Endothelial cell of hepatic sinusoid (primary cell): ENCODE measurements around the gene TLR5.

Source experiments
- in situ Hi-C: cut with HindIII; loops from 2 replicates; pipeline ENCODE4 v1.10.0; 2017; ENCODE audit warnings: low sequenced_read_pairs

The TLR5 gene

DNA sequence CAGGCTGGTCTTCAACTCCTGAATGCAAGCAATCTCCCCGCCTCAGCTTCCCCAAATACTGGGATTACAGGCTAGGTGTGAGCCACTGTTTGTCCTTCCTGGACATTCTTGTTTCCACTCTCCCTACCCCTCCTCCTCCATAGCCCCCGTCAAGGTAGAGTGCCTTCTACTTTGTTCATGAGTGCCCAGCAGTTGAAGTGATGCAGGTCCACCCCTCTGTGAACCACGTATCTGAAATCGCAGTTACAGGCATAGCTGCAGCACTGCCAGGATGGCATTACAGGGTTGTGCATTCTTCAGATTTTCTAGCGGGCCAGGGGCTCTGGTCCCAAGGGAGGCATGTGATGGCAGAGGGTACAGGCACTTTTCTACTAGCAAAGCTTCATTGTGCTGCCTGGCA lies 7.4 kb upstream of the TLR5 start:
- in situ Hi-C loops, result no loop called here

DNA sequence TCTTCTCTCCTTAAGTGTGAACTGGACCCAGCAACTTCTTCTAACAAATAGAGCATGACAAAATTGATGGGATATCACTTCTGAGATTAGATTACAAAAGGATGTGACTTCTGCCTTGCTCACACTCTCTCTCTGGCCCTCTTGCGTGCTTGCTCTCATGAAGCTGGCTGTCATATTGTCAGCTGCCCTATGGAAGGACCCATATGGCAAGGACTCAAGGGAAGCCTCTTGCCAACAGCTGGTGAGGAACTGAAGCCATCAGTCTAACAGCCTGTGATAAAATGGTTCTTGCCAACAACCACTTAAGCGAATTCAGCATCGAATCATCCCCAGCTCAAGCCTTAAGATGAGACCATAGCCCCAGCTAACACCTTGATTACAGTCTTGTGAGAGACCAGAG lies 4.8 kb upstream of the TLR5 start:
- in situ Hi-C loops, result no loop called here

DNA sequence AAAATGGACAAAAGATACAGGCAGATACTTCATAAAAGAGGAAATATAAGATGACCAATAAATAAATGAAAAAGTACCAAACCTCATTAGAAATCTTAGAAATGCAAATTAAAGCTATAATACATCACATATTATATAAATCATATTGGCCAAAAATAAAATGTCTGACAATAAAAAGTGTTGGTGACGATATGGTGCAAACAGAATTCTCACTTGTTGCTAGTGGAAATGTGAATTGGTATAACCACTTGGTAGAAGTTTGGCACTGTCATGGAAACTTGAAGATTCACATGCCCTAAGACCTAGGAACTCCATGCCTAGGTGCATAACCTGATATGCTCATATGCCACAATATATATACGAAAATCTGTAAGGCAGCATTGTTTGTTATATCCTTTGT lies 4.4 kb upstream of the TLR5 start:
- in situ Hi-C loops, result no loop called here

DNA sequence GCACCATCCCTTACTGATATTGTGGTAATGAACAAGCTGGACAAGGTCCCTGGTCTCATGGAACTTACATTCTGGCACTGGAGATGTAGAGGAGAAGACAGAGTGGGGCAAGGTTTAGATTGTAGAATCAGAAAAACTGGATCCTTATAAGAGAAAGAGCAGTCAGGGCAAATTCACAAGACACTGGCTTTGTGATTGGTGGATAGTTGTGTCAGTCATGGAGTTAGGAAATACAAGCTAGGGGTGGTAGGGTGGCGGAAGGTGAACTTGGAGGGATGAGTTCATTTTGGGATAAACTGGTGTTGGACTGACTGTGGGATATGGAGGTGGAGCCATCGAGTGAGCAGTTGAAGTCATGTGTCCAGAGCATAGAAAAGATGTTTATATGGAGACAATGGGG lies 3.7 kb upstream of the TLR5 start:
- in situ Hi-C loops, result no loop called here

DNA sequence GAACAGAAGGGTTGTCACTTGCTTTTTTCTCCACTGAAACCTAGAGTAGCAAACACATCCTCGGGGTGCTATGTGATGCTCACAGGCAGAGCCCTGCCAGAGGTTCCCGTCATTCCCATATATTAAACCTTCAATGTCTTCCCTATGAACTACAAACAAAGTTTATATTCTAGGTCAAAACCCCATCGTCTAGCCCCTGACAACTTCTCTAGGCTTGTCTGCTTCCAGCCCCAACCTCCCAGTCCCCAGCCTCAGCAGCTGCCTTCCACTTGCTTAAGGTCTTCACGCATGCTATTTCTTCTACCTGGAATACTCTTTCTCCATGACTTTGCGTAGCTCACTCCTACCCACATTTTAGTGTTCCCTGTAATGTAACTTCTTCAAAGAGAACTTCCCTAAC lies 1.9 kb upstream of the TLR5 start:
- in situ Hi-C loops, result no loop called here

DNA sequence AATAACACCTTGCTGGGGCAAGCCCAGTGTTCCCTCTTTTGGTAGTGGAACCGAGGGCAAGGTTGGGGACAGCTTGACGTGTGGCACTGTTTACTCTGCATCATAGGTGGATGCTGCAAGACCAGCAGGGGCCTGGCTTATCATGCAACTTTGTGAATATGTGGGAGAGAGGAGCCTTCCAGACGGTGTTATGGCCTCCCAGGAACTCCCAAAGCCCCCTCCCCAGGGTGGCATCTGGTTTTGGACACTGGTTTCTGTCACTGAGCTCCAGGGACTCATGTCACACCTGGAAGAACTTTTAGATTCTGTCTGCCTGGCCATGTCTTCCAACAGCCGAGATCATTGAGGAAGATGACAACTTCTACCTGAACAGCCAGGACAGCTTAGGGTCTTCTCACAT lies 1.4 kb upstream of the TLR5 start:
- in situ Hi-C loops, result no loop called here

DNA sequence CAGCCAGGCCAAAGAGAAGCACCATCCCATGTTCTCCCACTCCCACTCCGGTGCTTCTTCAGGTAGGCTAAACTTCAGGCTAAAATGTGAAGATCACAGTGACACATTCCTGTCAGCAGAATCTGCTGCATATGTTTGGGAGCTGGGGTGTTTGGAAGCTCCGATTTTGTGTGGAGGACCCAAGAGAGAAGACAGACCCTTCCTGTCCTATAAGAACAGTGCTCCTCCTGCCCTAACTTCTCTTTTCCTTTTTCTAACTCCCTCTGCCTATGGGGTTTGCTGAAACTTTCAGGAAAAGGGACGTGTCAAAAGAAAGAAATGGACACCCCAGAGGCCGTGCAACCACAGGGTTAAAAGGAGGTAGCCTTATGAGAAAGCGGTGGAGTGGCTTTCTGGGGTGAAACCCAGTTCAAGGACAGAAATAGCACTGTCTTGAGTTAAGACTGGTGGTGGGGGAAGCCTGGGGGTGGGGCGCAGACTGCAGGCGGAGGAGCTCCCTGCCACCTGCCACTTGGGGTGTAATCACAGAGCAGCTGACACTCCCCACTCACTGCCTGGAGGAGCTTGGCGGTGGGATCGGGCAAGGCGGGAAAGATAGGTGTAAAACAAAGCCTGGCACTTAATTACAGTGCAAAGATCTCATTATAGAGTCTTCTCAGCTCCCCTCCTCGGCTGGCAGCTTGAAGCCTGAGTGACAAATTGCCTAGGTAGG lies 645 bp upstream of the TLR5 start:
- in situ Hi-C loops, result no loop called here

DNA sequence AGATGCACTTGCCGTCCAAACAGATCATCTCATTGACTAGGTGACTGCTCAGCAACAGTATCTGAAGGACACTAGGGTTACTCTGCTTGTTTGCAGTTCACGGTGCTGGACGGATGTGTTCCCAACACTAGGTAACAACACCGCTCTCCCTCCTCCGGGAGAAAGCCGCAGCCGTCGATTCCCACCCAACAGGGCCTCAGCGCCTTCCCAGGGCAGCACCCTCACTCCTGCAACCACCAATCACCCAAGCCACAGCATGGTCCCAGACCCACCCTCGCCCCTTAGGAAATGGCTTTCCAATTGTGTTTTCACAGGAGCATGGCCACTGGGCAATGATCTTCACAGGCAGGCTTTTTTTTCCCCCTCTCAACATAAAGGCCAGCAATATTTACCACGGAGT lies 779 bp downstream of the TLR5 start:
- in situ Hi-C loops, result no loop called here

DNA sequence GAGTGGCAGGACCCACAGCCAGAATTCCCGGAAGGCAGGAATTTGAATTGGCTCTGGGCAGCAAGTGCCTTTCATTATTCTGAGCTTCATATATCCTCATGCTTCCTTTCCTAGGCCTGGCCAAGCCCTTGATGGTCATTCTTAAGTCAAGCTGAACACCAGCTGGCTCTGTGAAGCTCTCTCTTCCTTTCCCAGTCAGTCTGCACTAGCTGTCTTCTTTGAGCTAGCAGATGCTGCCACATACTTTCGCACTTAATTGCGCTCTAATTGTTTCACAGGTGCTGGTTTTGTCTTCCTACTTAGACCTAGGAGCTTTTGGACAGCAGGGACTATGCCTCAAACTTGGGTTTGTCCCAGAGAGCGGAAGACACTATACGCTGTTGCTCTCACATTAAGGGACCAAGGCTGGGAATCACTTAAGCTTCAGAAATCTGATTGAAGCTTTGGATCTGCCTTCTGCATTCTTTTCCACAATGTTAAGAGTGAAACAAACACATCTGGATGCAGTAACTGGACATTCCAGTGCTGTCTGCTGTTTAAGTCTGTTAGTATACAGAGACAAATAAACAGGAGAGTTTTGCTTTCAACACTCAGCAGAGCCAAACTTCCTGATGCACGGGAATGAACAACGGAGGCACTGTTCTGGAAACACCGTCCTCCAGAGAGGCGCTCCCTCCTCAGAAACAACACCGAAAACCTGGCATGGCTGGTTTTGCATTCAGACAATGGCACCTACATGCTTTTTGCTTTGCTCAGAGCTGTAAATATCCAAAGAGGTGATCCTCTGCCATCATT lies 2.2 kb downstream of the TLR5 start:
- in situ Hi-C loops, result no loop called here

DNA sequence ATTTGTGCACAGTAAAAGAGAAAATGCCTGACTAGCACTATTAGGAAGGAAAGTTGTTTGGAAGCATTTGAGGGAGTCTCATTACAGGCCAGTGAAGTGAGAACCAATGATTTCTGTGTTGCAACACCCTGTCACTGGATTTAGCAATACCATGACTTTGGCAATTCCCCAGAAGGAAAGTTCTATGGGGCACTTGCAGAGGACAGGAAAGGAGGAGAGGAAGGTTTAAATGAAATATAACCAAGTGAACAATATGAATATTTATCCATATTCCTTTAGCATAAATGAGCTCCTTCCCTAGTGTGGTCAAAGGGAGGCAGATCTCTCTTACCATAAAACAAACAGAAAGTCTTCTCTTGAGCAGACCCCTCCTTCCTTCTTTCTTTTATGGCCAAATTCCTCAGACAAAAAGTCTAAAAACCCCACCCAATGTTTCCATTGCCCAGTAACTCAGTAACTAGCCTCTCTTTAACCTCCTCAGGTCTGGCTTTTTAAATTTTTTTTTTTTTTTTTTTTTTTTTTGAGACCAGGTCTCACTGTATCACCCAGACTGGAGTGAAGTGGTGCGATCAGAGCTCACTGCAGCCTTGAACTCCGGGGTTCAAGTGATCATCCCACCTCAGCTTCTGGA lies 5.5 kb downstream of the TLR5 start:
- in situ Hi-C loops, result no loop called here

DNA sequence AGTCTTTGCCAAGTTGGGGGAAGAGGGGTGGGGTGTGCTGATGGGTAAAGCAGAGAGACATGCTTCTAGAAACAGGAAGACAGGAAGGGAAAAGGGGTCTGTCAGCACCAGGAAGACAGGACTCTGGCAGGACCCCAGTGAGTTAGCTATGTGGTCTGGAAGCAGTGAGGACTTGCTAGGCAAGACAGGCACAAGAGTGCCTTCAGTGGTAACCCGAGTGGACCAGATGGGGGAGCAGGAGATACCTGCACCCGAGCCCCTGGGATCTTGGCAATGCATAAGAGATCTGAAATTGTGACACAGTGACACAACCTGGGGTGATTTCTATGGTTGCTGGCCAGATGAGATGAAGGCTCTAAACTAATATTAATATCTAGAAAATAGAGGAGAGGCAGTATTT lies 7.0 kb downstream of the TLR5 start:
- in situ Hi-C loops, result no loop called here

DNA sequence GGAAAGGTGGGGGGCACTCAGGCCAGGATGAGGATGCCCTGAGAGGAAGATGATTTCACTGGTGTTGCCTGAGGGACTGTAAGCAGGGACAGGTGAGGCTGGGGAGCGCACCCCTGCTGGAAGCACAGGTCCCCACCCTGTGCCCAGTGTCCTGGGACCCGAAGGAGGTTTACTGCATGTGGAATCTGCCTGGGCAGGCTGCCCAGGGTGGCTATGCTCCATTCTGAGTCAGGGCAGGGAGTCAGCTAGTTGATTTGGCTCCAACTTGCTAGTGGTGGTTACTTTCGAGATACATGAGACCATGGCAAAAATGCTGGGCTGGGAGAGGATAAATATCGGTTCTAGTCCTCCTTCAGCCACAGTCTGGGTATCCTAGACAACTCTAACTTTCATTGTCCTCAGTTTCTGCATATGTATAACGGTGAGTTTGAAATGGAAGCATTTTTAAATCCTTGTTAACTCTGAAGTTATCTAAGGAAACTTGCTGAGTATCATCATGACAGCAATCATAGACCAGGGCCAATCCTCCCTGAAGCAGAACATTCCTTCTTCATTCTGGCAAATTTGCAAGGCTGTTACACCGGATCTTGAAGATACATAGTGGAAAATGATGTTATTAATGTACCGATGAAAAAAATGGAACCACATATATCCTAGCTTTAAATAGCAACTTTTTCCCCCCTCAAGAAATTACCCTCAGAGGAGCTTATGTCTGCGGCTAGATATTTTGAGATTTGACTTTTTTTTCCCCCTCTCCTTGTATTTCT lies 7.7 kb downstream of the TLR5 start:
- in situ Hi-C loops, result no loop called here

DNA sequence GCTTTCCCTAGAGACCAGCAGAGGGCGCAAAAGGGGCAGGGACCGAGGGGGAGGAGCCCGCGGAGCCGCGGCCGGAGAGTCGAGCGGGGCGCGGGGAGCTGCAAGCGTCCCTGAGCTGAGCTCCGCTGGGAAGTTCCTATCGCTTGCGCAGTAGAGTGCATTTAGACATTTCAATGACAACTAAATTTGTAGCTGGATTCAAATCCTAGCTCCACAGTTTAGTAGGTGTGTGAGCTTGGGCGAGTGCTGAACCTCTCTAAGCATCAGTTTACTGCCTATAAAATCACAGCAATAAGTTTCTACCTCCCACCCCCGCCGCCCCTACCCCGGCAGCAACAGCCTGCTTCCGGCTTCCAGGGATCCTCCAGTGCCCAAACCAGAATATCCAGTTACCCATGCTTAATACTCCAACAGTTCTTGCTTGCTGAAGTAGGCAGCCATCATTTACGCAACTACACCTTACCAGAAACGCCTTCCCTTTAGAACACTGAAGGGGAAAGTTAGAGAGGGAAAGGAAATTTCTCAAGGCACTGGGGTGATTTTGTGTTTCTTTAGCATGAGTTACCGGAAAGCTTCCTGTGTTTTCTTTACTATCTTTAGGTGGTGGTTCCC lies 9.1 kb downstream of the TLR5 start:
- in situ Hi-C loops, result no loop called here

DNA sequence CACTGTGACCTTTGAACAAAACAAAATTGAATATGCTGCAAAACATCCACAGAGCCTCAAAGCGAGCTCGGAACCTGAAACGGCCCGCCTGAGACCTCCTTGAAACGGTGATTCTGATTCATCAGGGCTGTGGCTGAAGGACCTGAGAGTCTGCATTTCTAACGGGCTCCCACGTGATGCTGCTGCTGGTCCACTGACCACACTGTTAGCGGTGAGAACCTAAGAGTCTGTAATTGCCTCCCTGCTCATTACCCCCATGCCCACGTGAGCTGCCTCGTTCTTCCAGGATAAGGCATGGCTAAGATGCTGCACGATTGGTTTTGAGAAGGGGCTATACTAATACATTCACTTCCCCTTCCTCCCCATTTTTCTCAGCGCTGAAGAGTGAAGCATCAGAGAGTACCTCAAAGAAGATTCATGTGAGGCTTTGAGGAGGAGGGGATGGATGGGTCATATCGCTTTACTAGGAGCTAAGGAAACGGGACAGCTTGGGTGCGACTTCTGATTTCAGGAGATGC lies 9.7 kb downstream of the TLR5 start:
- in situ Hi-C loops, result no loop called here

DNA sequence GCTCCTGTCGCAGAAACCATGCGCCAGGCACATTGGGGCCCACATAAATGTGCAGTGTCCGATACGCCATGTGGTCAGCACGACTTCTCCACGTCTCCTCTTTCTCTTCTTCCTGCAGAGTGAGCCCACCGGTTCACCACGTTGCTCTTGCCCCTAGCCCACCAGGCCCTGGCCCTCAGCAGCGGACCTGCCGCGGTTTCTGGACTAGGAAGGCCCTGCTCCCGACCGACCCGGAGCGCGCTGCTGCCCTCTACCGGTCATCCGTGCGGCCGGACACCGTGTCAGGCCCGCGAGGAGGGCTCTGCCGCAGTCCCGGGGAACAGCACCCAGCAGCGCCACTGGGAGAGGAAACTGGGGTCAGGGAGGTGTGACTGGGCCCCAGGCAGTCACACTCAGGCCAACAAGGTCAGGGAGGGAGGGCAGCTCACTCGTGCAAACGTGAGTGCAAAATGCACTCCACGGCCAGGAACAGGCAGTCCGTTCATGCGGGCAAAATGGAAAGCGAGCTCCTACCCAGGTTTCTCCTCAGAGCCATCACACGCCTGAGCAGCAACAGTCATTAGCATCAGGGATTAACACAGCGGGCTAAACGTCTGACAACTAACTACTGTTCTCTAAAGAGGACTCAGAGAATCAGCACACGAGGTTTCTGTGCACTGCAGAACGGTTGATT lies 13.7 kb downstream of the TLR5 start:
- in situ Hi-C loops, result no loop called here

DNA sequence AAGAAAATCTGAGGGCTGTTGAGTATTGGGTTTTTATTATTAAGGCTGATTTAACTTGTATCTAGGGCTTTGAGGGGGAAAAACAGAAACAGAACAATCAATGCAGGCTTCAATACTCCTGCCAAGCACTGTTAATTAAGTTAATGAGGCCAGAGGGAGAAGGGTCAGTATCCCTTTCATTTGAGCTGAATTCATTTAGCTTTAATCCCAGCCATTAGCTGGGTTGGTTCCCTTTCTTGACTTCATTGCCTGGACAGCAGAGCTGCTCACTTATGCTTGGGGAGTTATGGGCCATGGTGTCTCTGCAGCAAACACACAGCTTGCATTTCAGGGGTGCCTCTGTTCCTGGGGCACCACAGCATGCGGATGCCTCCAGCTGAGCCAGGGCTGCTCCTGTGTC lies 16.3 kb downstream of the TLR5 start:
- in situ Hi-C loops, result no loop called here

DNA sequence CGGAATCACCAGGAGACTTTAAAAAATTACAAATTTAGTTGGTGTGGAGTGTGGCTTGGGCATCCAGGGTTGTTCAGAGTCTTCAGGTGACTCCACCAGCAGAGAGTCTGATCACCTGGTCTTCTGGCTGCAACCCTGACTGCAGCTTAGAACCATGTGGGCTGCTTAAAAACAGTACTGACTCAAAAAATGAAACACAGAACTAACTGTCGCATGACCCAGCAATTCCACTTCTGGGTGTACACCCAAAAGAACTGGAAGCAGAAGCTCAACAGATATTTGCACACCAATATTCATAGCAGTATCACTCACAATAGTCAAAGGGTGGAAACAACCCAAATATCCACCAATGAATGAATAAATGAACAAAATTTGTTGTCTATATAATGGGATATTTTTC lies 17.3 kb downstream of the TLR5 start:
- in situ Hi-C loops, result no loop called here

DNA sequence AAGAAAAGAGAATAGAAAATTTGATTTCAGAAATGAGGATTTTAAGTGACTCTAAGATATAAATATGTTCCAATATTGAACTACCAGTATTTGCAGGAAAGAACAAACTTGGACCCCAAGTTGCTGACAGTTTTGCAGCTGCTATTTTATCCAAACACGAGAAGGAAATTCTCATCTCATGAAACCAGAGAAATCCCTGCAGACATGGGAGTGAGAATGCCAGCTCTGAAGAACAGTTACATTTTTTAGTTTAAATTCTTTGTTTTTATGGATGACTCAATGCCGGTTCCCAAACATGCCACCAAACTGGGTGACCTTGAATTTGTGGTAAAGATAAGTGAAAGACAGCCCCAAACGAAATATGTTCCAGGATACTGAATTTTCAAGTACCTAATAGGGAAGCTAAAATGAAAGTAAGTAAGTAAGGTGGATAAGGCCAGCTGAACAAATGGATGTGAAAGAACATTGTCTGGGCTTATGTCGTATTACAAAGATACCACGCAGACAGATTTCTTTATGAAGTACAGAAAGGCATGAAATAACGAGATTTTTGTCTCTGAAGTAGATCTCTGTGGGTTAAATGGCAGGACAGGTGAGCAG lies 19.9 kb downstream of the TLR5 start:
- in situ Hi-C loops, result no loop called here

DNA sequence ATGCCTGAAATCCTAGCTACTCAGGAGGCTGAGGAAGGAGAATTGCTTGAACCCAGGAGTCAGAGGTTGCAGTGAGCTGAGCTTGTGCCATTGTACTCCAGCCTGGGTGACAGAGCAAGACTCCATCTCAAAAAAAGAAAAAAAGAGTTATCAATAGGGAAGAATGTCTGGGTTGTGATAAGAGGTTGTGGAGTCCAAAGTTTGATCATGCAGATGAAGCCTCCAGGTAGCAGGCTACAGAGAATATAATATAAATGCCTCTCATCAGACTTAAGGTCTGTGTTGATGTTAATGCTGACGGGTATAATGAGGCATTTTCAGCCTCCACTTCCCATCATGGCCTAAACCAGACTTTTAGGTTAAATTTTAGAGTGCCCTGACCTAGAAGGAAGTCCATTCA lies 24.6 kb downstream of the TLR5 start:
- in situ Hi-C loops, result no loop called here

DNA sequence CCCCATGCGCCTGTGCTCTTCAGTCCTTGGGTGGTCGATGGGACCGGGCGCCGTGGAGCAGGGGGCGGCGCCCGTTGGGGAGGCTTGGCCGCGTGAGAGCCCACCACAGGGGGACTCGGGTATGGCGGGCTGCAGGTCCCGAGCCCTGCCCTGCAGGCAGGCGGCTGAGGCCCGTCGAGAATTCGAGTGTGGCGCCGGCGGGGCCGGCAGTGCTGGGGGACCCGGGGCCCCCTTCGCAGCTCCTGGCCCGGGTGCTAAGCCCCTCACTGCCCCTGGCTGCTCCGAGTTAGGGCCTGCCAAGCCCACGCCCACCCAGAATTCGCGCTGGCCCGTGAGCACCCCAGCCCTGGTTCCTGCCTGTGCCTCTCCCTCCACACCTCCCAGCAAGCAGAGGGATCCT lies 26.1 kb downstream of the TLR5 start:
- in situ Hi-C loops, result no loop called here
